K562 (cell line): ENCODE data around the gene SCNN1B. TPM values are rescaled to one million over a fixed set of nuclear protein-coding genes. Genes with fewer than 3 reads are reported as not detected.
A peak's percentile ranks its signal among the peaks of the same experiment; 100 is the strongest.

Source experiments
- ATAC-seq: fragments of 200-7000 bp; cut with Tn5 transposase; 3 replicates; pipeline ENCODE4 v1.9.1; 2020; ENCODE audit warnings: moderate library complexity
- BruUV-seq: library from RNA; stranded (reverse); fragments of 400-500 nt; replicated peaks from 2 replicates; lab custom pipeline; 2021; lab: Mats Ljungman, UMichigan
- CTCF ChIA-PET: fragments of 300-600 bp; formaldehyde crosslinking; extraction: SDS; loops from one replicate; lab custom pipeline; 2021; ENCODE audit warnings: low intra/inter-chr PET ratio; lab: Yijun Ruan, JAX
- POLR2A ChIA-PET: fragments of 300-600, 350-650 bp; sonication (Branson Sonifier 250); formaldehyde crosslinking; extraction: SDS; loops from one replicate; lab custom pipeline; 2021; ENCODE audit warnings: antibody characterized with exemption, inconsistent platforms; lab: Yijun Ruan, JAX
- DNase-seq, 4 experiments: peaks; one replicate each; pipeline versions ENCODE4 v3.0.0 to v3.0.0-alpha.2; 2011 to 2018; ENCODE audit warnings: low spot score in 3 of 4, mixed read lengths in 3 of 4; ENCODE audit errors: extremely low read depth in 1 of 4
- FAIRE-seq: peaks from 2 replicates; lab custom pipeline; 2011; peaks lifted over from hg19 to GRCh38; lab: Jason Lieb, UNC
- H2AFZ ChIP-seq: 2 replicates; pipeline ENCODE4 v1.6.0; 2011; ENCODE audit warnings: low read depth, low read length, control low read depth, inconsistent platforms
- H3K27ac ChIP-seq: fragments of 200-600 bp; 3 replicates; pipeline ENCODE4 v1.8.0; 2011; ENCODE audit warnings: low read depth, mild to moderate bottlenecking, control low read depth, inconsistent platforms, low read length, moderate library complexity, mixed read lengths; ENCODE audit errors: extremely low read depth
- H3K27me3 ChIP-seq, 2 experiments: fragments of 300-600 bp in 1 of 2; 2 replicates in 1 of 2; 3 replicates in 1 of 2; pipeline versions ENCODE4 v1.6.0 to v1.8.0; 2011; ENCODE audit warnings: inconsistent platforms in 2 of 2, low read length in 2 of 2, mild to moderate bottlenecking in 1 of 2, mixed read lengths in 1 of 2, moderate library complexity in 1 of 2; ENCODE audit not compliant: control insufficient read depth in 2 of 2, insufficient read depth in 2 of 2
- H3K36me3 ChIP-seq: fragments of 300-600 bp; 3 replicates; pipeline ENCODE4 v1.8.0; 2011; ENCODE audit warnings: mild to moderate bottlenecking, low read length, inconsistent platforms; ENCODE audit not compliant: control insufficient read depth, insufficient read depth
- H3K4me1 ChIP-seq, 2 experiments: fragments of 200-600 bp in 1 of 2; replicated peaks in 1 of 2; 2 replicates in 1 of 2; 3 replicates in 1 of 2; pipeline versions ENCODE4 v1.5.1 to v1.8.0; 2011; ENCODE audit warnings: inconsistent platforms in 2 of 2, low read length in 2 of 2, mild to moderate bottlenecking in 1 of 2, mixed read lengths in 1 of 2, moderate library complexity in 1 of 2; ENCODE audit not compliant: control insufficient read depth in 2 of 2, insufficient read depth in 2 of 2
- H3K4me2 ChIP-seq: 2 replicates; pipeline ENCODE4 v1.6.1; 2011; ENCODE audit warnings: low read length, control low read depth, inconsistent platforms, mixed read lengths; ENCODE audit not compliant: insufficient read depth
- H3K4me3 ChIP-seq: fragments of 200-600 bp; sonication (generic), shearing (Covaris generic); 2 replicates; pipeline ENCODE4 v1.5.1; 2016; ENCODE audit warnings: control low read depth, inconsistent platforms
- H3K79me2 ChIP-seq: fragments of 200-600 bp; 3 replicates; pipeline ENCODE4 v1.8.0; 2011; ENCODE audit warnings: low read length, inconsistent platforms; ENCODE audit not compliant: control insufficient read depth, insufficient read depth
- H3K9ac ChIP-seq, 2 experiments: 2 replicates each; pipeline versions ENCODE4 v1.6.0 to v1.6.1; 2011; ENCODE audit warnings: low read depth in 2 of 2, low read length in 2 of 2, control low read depth in 1 of 2, inconsistent platforms in 1 of 2, mild to moderate bottlenecking in 1 of 2, mixed read lengths in 1 of 2; ENCODE audit not compliant: insufficient read depth in 1 of 2
- H3K9me1 ChIP-seq: one replicate; pipeline ENCODE4 v1.6.0; 2011; ENCODE audit warnings: inconsistent platforms, mild to moderate bottlenecking, low read length, moderate library complexity; ENCODE audit not compliant: control insufficient read depth, insufficient read depth
- H3K9me3 ChIP-seq: replicated peaks from 2 replicates; pipeline ENCODE4 v1.5.1; 2011; ENCODE audit warnings: low read depth, low read length, inconsistent platforms; ENCODE audit not compliant: control insufficient read depth, insufficient read depth
- H4K20me1 ChIP-seq: replicated peaks from 2 replicates; pipeline ENCODE4 v1.6.1; 2011; ENCODE audit warnings: low read length, inconsistent platforms, mixed read lengths; ENCODE audit not compliant: control insufficient read depth, insufficient read depth
- BCOR ChIP-seq: fragments of 450-650 bp; IDR thresholded peaks from 2 replicates; pipeline ENCODE4 v1.6.1; 2016
- DLX4 ChIP-seq: fragments of 250-450 bp; sonication (Bioruptor Pico); IDR thresholded peaks from 2 replicates; pipeline ENCODE4 v1.6.1; 2021; ENCODE audit warnings: mild to moderate bottlenecking
- FIP1L1 ChIP-seq: fragments of 200-400 bp; formaldehyde crosslinking; IDR thresholded peaks from 2 replicates; pipeline ENCODE4 v1.6.1; 2018; ENCODE audit warnings: mild to moderate bottlenecking, low read depth, low read length; ENCODE audit not compliant: poor library complexity, severe bottlenecking
- GTF2E2 ChIP-seq: fragments of 200-800 bp; sonication (Bioruptor generic); IDR thresholded peaks from 2 replicates; pipeline ENCODE4 v1.6.1; 2016; ENCODE audit warnings: missing genetic modification characterization, missing compliant biosample characterization
- HOXB6 ChIP-seq: fragments of 250-450 bp; sonication (Bioruptor Pico); IDR thresholded peaks from 2 replicates; pipeline ENCODE4 v1.5.1; 2022; ENCODE audit warnings: mild to moderate bottlenecking, borderline replicate concordance
- KLF1 ChIP-seq: fragments of 450-650 bp; IDR thresholded peaks from 2 replicates; pipeline ENCODE4 v1.6.1; 2016; ENCODE audit warnings: missing genetic modification characterization, missing compliant biosample characterization
- NR2C1 ChIP-seq, 2 experiments: fragments of 450-650 bp; IDR thresholded peaks; 2 replicates each; pipeline ENCODE4 v1.6.1; 2017; ENCODE audit warnings: mild to moderate bottlenecking in 2 of 2, antibody characterized with exemption in 1 of 2, inconsistent platforms in 1 of 2, missing compliant biosample characterization in 1 of 2, missing genetic modification characterization in 1 of 2
- RFX1 ChIP-seq: fragments of 450-650 bp; IDR thresholded peaks from 2 replicates; pipeline ENCODE4 v1.6.1; 2016; ENCODE audit warnings: mild to moderate bottlenecking, moderate library complexity
- SMAD1 ChIP-seq: fragments of 150-350 bp; IDR thresholded peaks from 2 replicates; pipeline ENCODE4 v1.6.1; 2014; ENCODE audit warnings: low read length, low read depth; ENCODE audit not compliant: partially characterized antibody
- TFE3 ChIP-seq: fragments of 450-650 bp; formaldehyde crosslinking; IDR thresholded peaks from 2 replicates; pipeline ENCODE4 v1.4.0; 2020; ENCODE audit warnings: mild to moderate bottlenecking, mixed read lengths
- USF2 ChIP-seq: sonication (generic); formaldehyde crosslinking; IDR thresholded peaks from 2 replicates; pipeline ENCODE4 v1.5.0; 2020; ENCODE audit warnings: missing genetic modification reagents
- ZFP36 ChIP-seq: fragments of 150-350 bp; IDR thresholded peaks from 2 replicates; pipeline ENCODE4 v1.6.1; 2018; ENCODE audit warnings: low read length, low read depth; ENCODE audit not compliant: partially characterized antibody
- ZNF212 ChIP-seq: fragments of 450-650 bp; formaldehyde crosslinking; IDR thresholded peaks from 2 replicates; pipeline ENCODE4 v1.4.0; 2020; ENCODE audit warnings: mild to moderate bottlenecking
- ZNF551 ChIP-seq: fragments of 250-450 bp; sonication (Bioruptor Pico); IDR thresholded peaks from 2 replicates; pipeline ENCODE4 v1.5.0; 2021; ENCODE audit warnings: mild to moderate bottlenecking, moderate library complexity
- WGBS: fragments of 100-300 bp; shearing (Covaris generic); methylation state at CpG from one replicate; pipeline ENCODE4 v1.1.6; 2016; ENCODE audit warnings: low coverage, mixed read lengths; ENCODE audit not compliant: insufficient coverage; ENCODE audit errors: missing lambda C conversion rate; 5-methylcytosine and 5-hydroxymethylcytosine counted together
- in situ Hi-C: fragments of 300-500 bp; cut with MboI; formaldehyde crosslinking; loops from 4 replicates; pipeline ENCODE4 v1.15.0; 2018; ENCODE audit warnings: inconsistent platforms, mixed read lengths
- intact Hi-C: fragments of 100-400 bp; cut with micrococcal nuclease; formaldehyde crosslinking; loops from 2 replicates; pipeline ENCODE4 v1.14.2; 2022
- polyA plus RNA-seq, 8 experiments: library from polyadenylated mRNA; depleted of rRNA in 4 of 8; stranded (reverse) in 5 of 8; unstranded in 3 of 8; fragments of >200 nt; fragmentation: Nextera tagmentation in 2 of 8; fragmentation: Illumina TruSeq in 1 of 8; extraction: Ambion mirVana in 2 of 8; extraction: Trizol in 1 of 8; gene quantifications; 2 replicates each; pipeline versions ENCODE4 v1.2.1 to v1.2.3, GENCODE V29; 2011 to 2014; ENCODE audit warnings: inconsistent platforms in 1 of 8, missing spikeins in 1 of 8
- total RNA-seq, 7 experiments: library from RNA; depleted of rRNA in 6 of 7; stranded (reverse); fragments of >200 nt in 6 of 7; fragmentation: Illumina TruSeq in 2 of 7; extraction: Trizol in 2 of 7; gene quantifications; 2 replicates each; pipeline versions ENCODE4 v1.2.1 to v1.2.3, GENCODE V29; 2011 to 2021; ENCODE audit warnings: low replicate concordance in 1 of 7
- TF ChIP-seq, protein P1 (sequence below), 2 experiments: fragments of 200-800 bp in 1 of 2; sonication (Bioruptor generic) in 1 of 2; sonication (generic) in 1 of 2; formaldehyde crosslinking in 1 of 2; IDR thresholded peaks in 1 of 2; conservative IDR thresholded peaks in 1 of 2; 2 replicates each; pipeline versions ENCODE4 v1.5.0 to v1.6.1; 2016 to 2020; ENCODE audit warnings: missing compliant biosample characterization in 1 of 2, missing genetic modification characterization in 1 of 2, missing genetic modification reagents in 1 of 2
- TF ChIP-seq, protein P2 (sequence below): fragments of 250-450 bp; sonication (Bioruptor Pico); IDR thresholded peaks from 2 replicates; pipeline ENCODE4 v1.5.1; 2021; ENCODE audit warnings: mild to moderate bottlenecking

SCNN1B gene
- total and polyA plus RNA-seq, 9 of the 15 experiments (the other 6 are each of a cell fraction or from before 2014, with no cell fraction given), result not detected

DNA sequence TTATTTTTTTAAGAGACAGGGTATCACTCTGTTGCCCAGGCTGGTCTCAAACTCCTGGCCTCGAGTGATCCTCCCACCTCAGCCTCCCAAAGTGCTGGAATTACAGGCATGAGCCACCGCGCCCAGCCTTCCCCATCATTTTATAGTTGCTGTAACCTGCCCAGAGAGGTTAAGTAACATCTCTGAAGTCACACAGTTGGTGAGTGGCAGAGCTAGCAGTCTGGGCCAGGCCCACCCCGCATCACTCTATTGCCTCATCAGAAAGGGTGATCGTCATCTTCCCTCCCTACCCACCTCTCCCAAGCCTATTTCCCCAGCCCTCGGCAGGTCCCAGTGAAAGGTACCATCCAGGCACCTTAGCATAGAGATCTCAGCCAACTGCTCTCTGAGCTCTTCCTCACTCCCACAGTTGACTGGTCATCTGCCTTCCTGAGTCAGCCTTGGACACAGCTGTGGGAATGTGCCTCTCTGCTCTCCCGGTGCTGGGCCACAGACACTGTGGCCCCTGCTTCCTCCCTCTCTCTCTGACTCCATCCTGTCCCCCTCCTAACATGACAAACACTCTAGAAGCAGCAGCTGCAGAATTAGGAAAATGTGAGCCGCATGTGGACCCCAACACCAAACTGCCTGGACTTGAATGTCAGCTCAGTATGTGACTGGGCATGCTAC lies 57.1 kb downstream of the SCNN1B start:
- ChIA-PET POLR2A (interaction anchor here (0.6 kb wide), 2 partner anchors 646 to 981 kb away, joined by 3 read pairs; no protein-coding TSS in a partner anchor), CTCF (no interaction called here)
- in situ Hi-C loops (no loop called here), intact Hi-C loops (no loop called here)
- H3K9me3 ChIP-seq, result no peaks in the 10 kb centered on the region
- no peak overlapping the region for H3K27ac ChIP-seq
- H3K9ac ChIP-seq, result no peak overlapping the region
- H3K27me3 ChIP-seq, result peaks cover 8 to 38% of the 10 kb centered on the region in 2 experiments; a peak in 4 of 5 replicates
- no peaks in the 10 kb centered on the region for H3K4me1 ChIP-seq
- no peaks in the 10 kb centered on the region for H3K36me3 ChIP-seq
- FAIRE-seq (no peak), DNase-seq (no peak), ATAC-seq (no peak)
- H3K4me2 ChIP-seq, result no peak overlapping the region
- no peaks in the 10 kb centered on the region for H3K9me1 ChIP-seq
- H4K20me1 ChIP-seq, result peaks cover 7% of the 10 kb centered on the region
- no peak overlapping the region for H2AFZ ChIP-seq
- 0% methylated on average over 8 of the region's 8 CpGs for WGBS
- no peak overlapping the region for H3K4me3 ChIP-seq
- no TSS peak for BruUV-seq
- H3K79me2 ChIP-seq, result no peaks in the 10 kb centered on the region
- TF ChIP-seq ZFP36, result peak; percentile 38
- no peak for TF ChIP-seq NR2C1 (IDR thresholded peaks at IDR 0.05)
- no peak for TF ChIP-seq NR2C1 (tag; IDR thresholded peaks at IDR 0.05)
- TF ChIP-seq TFE3, result no peak
- no peak for TF ChIP-seq SMAD1
- TF ChIP-seq FIP1L1, result no peak
- TF ChIP-seq ZNF212, result no peak
- TF ChIP-seq USF2 (CRISPR knock-in tag), result no peak
- no peak for TF ChIP-seq HOXB6 (CRISPR knock-in tag)
- no peak for TF ChIP-seq KLF1 (tag)
- TF ChIP-seq ZNF551, result no peak
- TF ChIP-seq GTF2E2 (tag), result no peak
- TF ChIP-seq RFX1, result no peak
- peak; percentile 72 for TF ChIP-seq BCOR
- TF ChIP-seq, protein P1, sequence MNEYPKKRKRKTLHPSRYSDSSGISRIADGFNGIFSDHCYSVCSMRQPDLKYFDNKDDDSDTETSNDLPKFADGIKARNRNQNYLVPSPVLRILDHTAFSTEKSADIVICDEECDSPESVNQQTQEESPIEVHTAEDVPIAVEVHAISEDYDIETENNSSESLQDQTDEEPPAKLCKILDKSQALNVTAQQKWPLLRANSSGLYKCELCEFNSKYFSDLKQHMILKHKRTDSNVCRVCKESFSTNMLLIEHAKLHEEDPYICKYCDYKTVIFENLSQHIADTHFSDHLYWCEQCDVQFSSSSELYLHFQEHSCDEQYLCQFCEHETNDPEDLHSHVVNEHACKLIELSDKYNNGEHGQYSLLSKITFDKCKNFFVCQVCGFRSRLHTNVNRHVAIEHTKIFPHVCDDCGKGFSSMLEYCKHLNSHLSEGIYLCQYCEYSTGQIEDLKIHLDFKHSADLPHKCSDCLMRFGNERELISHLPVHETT (CRISPR knock-in tag; conservative IDR thresholded peaks at IDR 0.05 in 1 of 2, IDR thresholded peaks at IDR 0.05 in 1 of 2), result no peak
- no peak for TF ChIP-seq DLX4
- TF ChIP-seq, protein P2, sequence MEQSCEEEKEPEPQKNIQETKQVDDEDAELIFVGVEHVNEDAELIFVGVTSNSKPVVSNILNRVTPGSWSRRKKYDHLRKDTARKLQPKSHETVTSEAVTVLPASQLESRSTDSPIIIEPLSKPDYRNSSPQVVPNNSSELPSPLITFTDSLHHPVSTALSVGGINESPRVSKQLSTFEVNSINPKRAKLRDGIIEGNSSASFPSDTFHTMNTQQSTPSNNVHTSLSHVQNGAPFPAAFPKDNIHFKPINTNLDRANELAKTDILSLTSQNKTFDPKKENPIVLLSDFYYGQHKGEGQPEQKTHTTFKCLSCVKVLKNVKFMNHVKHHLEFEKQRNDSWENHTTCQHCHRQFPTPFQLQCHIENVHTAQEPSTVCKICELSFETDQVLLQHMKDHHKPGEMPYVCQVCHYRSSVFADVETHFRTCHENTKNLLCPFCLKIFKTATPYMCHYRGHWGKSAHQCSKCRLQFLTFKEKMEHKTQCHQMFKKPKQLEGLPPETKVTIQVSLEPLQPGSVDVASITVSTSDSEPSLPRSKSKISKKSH, result no peak
